Common myeloid progenitor, CD34-positive (primary cell): Measurements from ENCODE around the gene POU2F3.
A peak's percentile ranks its signal among the peaks of the same experiment; 100 is the strongest.

Experiments used
- CTCF ChIA-PET: fragments of 350-600 bp; sonication (Branson Sonifier 250); formaldehyde crosslinking; loops from one replicate; lab custom pipeline; 2021; ENCODE audit warnings: antibody characterized with exemption; lab: Charles Lee
- POLR2A ChIA-PET: fragments of 350-600 bp; sonication (Branson Sonifier 250); formaldehyde crosslinking; loops from one replicate; lab custom pipeline; 2021; ENCODE audit warnings: antibody characterized with exemption; lab: Charles Lee
- DNase-seq, 3 donors: peaks; one replicate each; pipeline versions ENCODE4 v3.0.0 to v3.0.0-alpha.2; 2013
- H3K27ac ChIP-seq, 2 experiments: 1 replicate in 1 of 2; 2 replicates in 1 of 2; pipeline ENCODE4 v1.7.0; 2013; ENCODE audit warnings: inconsistent platforms in 2 of 2, low read length in 2 of 2, mild to moderate bottlenecking in 2 of 2, low read depth in 1 of 2, moderate library complexity in 1 of 2; ENCODE audit not compliant: severe bottlenecking in 2 of 2, insufficient read depth in 1 of 2, poor library complexity in 1 of 2
- H3K27me3 ChIP-seq, 5 experiments: replicated peaks in 2 of 5; 1 replicate in 3 of 5; 2 replicates in 2 of 5; pipeline versions ENCODE4 v1.6.1 to v1.7.0; 2013; ENCODE audit warnings: low read length in 4 of 5, mild to moderate bottlenecking in 2 of 5, moderate library complexity in 2 of 5, inconsistent platforms in 1 of 5; ENCODE audit not compliant: insufficient read depth in 5 of 5, control insufficient read depth in 4 of 5
- H3K36me3 ChIP-seq, 4 experiments: 1 replicate in 2 of 4; 2 replicates in 2 of 4; pipeline versions ENCODE4 v1.6.1 to v1.7.0; 2013; ENCODE audit warnings: low read length in 3 of 4, control low read depth in 1 of 4, mild to moderate bottlenecking in 1 of 4; ENCODE audit not compliant: control insufficient read depth in 4 of 4, insufficient read depth in 4 of 4
- H3K4me1 ChIP-seq, 4 experiments: 1 replicate in 3 of 4; 2 replicates in 1 of 4; pipeline versions ENCODE4 v1.6.1 to v1.7.1; 2013; ENCODE audit warnings: low read length in 3 of 4, mild to moderate bottlenecking in 3 of 4, control low read depth in 1 of 4, inconsistent platforms in 1 of 4, moderate library complexity in 1 of 4; ENCODE audit not compliant: control insufficient read depth in 4 of 4, insufficient read depth in 4 of 4; ENCODE audit errors: control extremely low read depth in 1 of 4
- H3K4me3 ChIP-seq, 7 experiments: 1 replicate in 4 of 7; 2 replicates in 3 of 7; pipeline versions ENCODE4 v1.5.1 to v1.7.0; 2013; ENCODE audit warnings: mild to moderate bottlenecking in 7 of 7, low read length in 6 of 7, moderate library complexity in 6 of 7, inconsistent platforms in 2 of 7, low read depth in 2 of 7, control low read depth in 1 of 7; ENCODE audit not compliant: insufficient read depth in 4 of 7, control insufficient read depth in 1 of 7; ENCODE audit errors: extremely low read depth in 1 of 7
- H3K9me3 ChIP-seq, 5 experiments: 1 replicate in 4 of 5; 2 replicates in 1 of 5; pipeline versions ENCODE4 v1.6.1 to v1.7.1; 2013; ENCODE audit warnings: low read length in 4 of 5, mild to moderate bottlenecking in 2 of 5, inconsistent platforms in 1 of 5, low read depth in 1 of 5, moderate library complexity in 1 of 5; ENCODE audit not compliant: control insufficient read depth in 4 of 5, insufficient read depth in 2 of 5; ENCODE audit errors: control extremely low read depth in 1 of 5
- WGBS: methylation state at CpG from one replicate; pipeline ENCODE4 v1.1.5; 2013; ENCODE audit not compliant: insufficient coverage; 5-methylcytosine and 5-hydroxymethylcytosine counted together

The POU2F3 gene

GRCh38 chr11:120344302-120345004 is 104.5 kb downstream of the POU2F3 start:
- 0% methylated on average over 1 of the region's 1 CpG for WGBS
- H3K4me1 ChIP-seq: peaks cover 11 to 23% (median 14%) of the 10 kb centered on the region in 4 experiments
- peaks cover 0 to 8% (median 2%) of the 10 kb centered on the region in 5 experiments for H3K9me3 ChIP-seq
- POLR2A ChIA-PET: no interaction called here
- no peak overlapping the region for H3K27ac ChIP-seq
- CTCF ChIA-PET: interaction anchor here (0.7 kb wide), 1 partner anchor 10 kb away, joined by 3 read pairs; no protein-coding TSS in a partner anchor
- peak; percentile 91 to 96 (median 94) for DNase-seq
- H3K36me3 ChIP-seq: no peaks in the 10 kb centered on the region
- peak overlapping the region in 2 of 7 experiments; percentile 36 to 53 for H3K4me3 ChIP-seq
- H3K27me3 ChIP-seq: peaks cover 15 to 75% (median 36%) of the 10 kb centered on the region in 5 experiments

- DNase-seq: no peak
- WGBS: no CpG with 5 or more reads among the region's 1 CpG
- ChIA-PET CTCF (interaction anchor here (0.7 kb wide), 1 partner anchor 22 kb away, joined by 3 read pairs; no protein-coding TSS in a partner anchor), POLR2A (no interaction called here)
- peaks cover 0 to 8% (median 2%) of the 10 kb centered on the region in 5 experiments for H3K9me3 ChIP-seq
- H3K4me1 ChIP-seq: peaks cover 11 to 16% (median 14%) of the 10 kb centered on the region in 4 experiments
- H3K27ac ChIP-seq: no peak overlapping the region
- peaks cover 11 to 71% (median 30%) of the 10 kb centered on the region in 5 experiments for H3K27me3 ChIP-seq
- H3K36me3 ChIP-seq: no peaks in the 10 kb centered on the region
- H3K4me3 ChIP-seq: no peak overlapping the region
Observed at GRCh38 chr11:120346233-120346632, 106.3 kb downstream of the POU2F3 start.

- Histone ChIP-seq H3K27me3 (peaks cover 23 to 74% (median 32%) of the 10 kb centered on the region in 5 experiments), H3K9me3 (no peaks in the 10 kb centered on the region), H3K27ac (no peak overlapping the region), H3K36me3 (no peaks in the 10 kb centered on the region), H3K4me1 (no peaks in the 10 kb centered on the region), H3K4me3 (no peak overlapping the region)
- CTCF ChIA-PET: no interaction called here
- no peak for DNase-seq
- POLR2A ChIA-PET: no interaction called here
Observed at GRCh38 chr11:120350637-120351036, 110.7 kb downstream of the POU2F3 start.

GRCh38 chr11:120352405-120352804 is 112.5 kb downstream of the POU2F3 start:
- ChIA-PET POLR2A (no interaction called here), CTCF (no interaction called here)
- no peaks in the 10 kb centered on the region for H3K36me3 ChIP-seq
- no peak for DNase-seq
- no peaks in the 10 kb centered on the region for H3K4me1 ChIP-seq
- WGBS: 83% methylated on average over 2 of the region's 6 CpGs
- H3K9me3 ChIP-seq: no peaks in the 10 kb centered on the region
- no peak overlapping the region for H3K4me3 ChIP-seq
- no peak overlapping the region for H3K27ac ChIP-seq
- H3K27me3 ChIP-seq: peaks cover 17 to 66% (median 34%) of the 10 kb centered on the region in 5 experiments

GRCh38 chr11:120354068-120354467 is 114.1 kb downstream of the POU2F3 start:
- Histone ChIP-seq H3K4me1 (no peaks in the 10 kb centered on the region), H3K9me3 (no peaks in the 10 kb centered on the region), H3K27me3 (peaks cover 13 to 62% (median 31%) of the 10 kb centered on the region in 5 experiments), H3K4me3 (no peak overlapping the region), H3K36me3 (no peaks in the 10 kb centered on the region), H3K27ac (no peak overlapping the region)
- WGBS: no CpG with 5 or more reads among the region's 1 CpG
- DNase-seq: no peak
- ChIA-PET CTCF (no interaction called here), POLR2A (no interaction called here)

- no peaks in the 10 kb centered on the region for H3K36me3 ChIP-seq
- no peak for DNase-seq
- WGBS: 100% methylated on average over 3 of the region's 6 CpGs
- peaks cover 7 to 56% (median 27%) of the 10 kb centered on the region in 5 experiments for H3K27me3 ChIP-seq
- no peaks in the 10 kb centered on the region for H3K9me3 ChIP-seq
- no peak overlapping the region for H3K27ac ChIP-seq
- CTCF ChIA-PET: no interaction called here
- POLR2A ChIA-PET: no interaction called here
- no peak overlapping the region for H3K4me3 ChIP-seq
- H3K4me1 ChIP-seq: no peaks in the 10 kb centered on the region
Observed at GRCh38 chr11:120354779-120355178, 114.8 kb downstream of the POU2F3 start.

GRCh38 chr11:120357620-120358019 is 117.7 kb downstream of the POU2F3 start:
- H3K27ac ChIP-seq: no peak overlapping the region
- no peaks in the 10 kb centered on the region for H3K4me1 ChIP-seq
- CTCF ChIA-PET: no interaction called here
- WGBS: 97% methylated on average over 4 of the region's 6 CpGs
- DNase-seq: no peak
- H3K9me3 ChIP-seq: peaks cover 0 to 3% (median 0%) of the 10 kb centered on the region in 5 experiments
- POLR2A ChIA-PET: interaction anchor here (0.7 kb wide), 1 partner anchor 18 kb away, joined by 3 read pairs; no protein-coding TSS in a partner anchor
- H3K36me3 ChIP-seq: no peaks in the 10 kb centered on the region
- no peak overlapping the region for H3K4me3 ChIP-seq
- H3K27me3 ChIP-seq: peaks cover 5 to 50% (median 27%) of the 10 kb centered on the region in 5 experiments
